Endodermal cell (in vitro differentiated cells): ENCODE measurements around the gene ZBTB7C. TPM values are rescaled to one million over a fixed set of nuclear protein-coding genes. Genes with fewer than 3 reads are reported as not detected.

Source experiments
- DNase-seq: peaks from one replicate; pipeline ENCODE4 v3.0.0-alpha.2; 2017
- H3K27ac ChIP-seq: 2 replicates; pipeline ENCODE4 v1.5.1; 2013; ENCODE audit warnings: mild to moderate bottlenecking, low read depth, low read length, moderate library complexity
- H3K27me3 ChIP-seq: 2 replicates; pipeline ENCODE4 v1.6.1; 2013; ENCODE audit warnings: mild to moderate bottlenecking, low read length, moderate library complexity; ENCODE audit not compliant: insufficient read depth, control insufficient read depth, poor library complexity, severe bottlenecking
- H3K36me3 ChIP-seq: 2 replicates; pipeline ENCODE4 v1.7.0; 2013; ENCODE audit warnings: mild to moderate bottlenecking, low read length, moderate library complexity; ENCODE audit not compliant: control insufficient read depth, insufficient read depth
- H3K4me1 ChIP-seq: one replicate; pipeline ENCODE4 v1.7.0; 2013; ENCODE audit warnings: low read length; ENCODE audit not compliant: control insufficient read depth, insufficient read depth
- H3K4me3 ChIP-seq: 2 replicates; pipeline ENCODE4 v1.5.1; 2013; ENCODE audit warnings: mild to moderate bottlenecking, low read length, moderate library complexity
- H3K9ac ChIP-seq: 2 replicates; pipeline ENCODE4 v1.6.1; 2013; ENCODE audit warnings: mild to moderate bottlenecking, low read length, moderate library complexity; ENCODE audit not compliant: poor library complexity, severe bottlenecking; ENCODE audit errors: extremely low read depth
- H3K9me3 ChIP-seq: 2 replicates; pipeline ENCODE4 v1.6.1; 2013; ENCODE audit warnings: mild to moderate bottlenecking, low read length, moderate library complexity; ENCODE audit not compliant: control insufficient read depth
- H3K27ac Mint-ChIP-seq: 2 replicates; pipeline ENCODE4 v1.8.0; 2020; ENCODE audit warnings: mixed read lengths
- H3K27me3 Mint-ChIP-seq: 2 replicates; pipeline ENCODE4 v1.8.0; 2021; ENCODE audit warnings: mild to moderate bottlenecking, mixed read lengths; ENCODE audit not compliant: insufficient read depth
- H3K36me3 Mint-ChIP-seq: 2 replicates; pipeline ENCODE4 v1.8.0; 2020; ENCODE audit warnings: low read depth, mixed read lengths
- H3K4me1 Mint-ChIP-seq: 2 replicates; pipeline ENCODE4 v1.8.0; 2020; ENCODE audit warnings: mixed read lengths
- H3K4me3 Mint-ChIP-seq: 2 replicates; pipeline ENCODE4 v1.8.0; 2020; ENCODE audit warnings: mild to moderate bottlenecking, moderate library complexity, mixed read lengths
- H3K9me3 Mint-ChIP-seq: 2 replicates; pipeline ENCODE4 v1.8.0; 2020; ENCODE audit warnings: mild to moderate bottlenecking, mixed read lengths
- CTCF ChIP-seq: fragments of 200-600 bp; sonication (generic); conservative IDR thresholded peaks from 2 replicates; pipeline ENCODE4 v1.5.0; 2021; ENCODE audit warnings: antibody characterized with exemption, mild to moderate bottlenecking
- WGBS, 2 experiments: methylation state at CpG; one replicate each; pipeline versions ENCODE4 v1.1.5 to v1.1.7; 2013; ENCODE audit warnings: missing lambda C conversion rate in 2 of 2, mixed read lengths in 1 of 2; ENCODE audit not compliant: insufficient coverage in 1 of 2, insufficient read length in 1 of 2; 5-methylcytosine and 5-hydroxymethylcytosine counted together
- total RNA-seq, 2 donors: library from RNA; stranded (reverse); fragmentation: NEBNext Ultra II Directional in 1 of 2; extraction: Animal tissue kit (Norgen Biotek cat#: 25700) in 1 of 2; gene quantifications; 2 replicates in 1 of 2; 3 replicates in 1 of 2; pipeline ENCODE4 v1.2.1, GENCODE V29; 2021

Gene ZBTB7C
- total RNA-seq, 2 donors from 2014 or later: 0.31 to 0.62 TPM

GRCh38 chr18:48201337-48202005, 207.7 kb downstream of the ZBTB7C start:
- Histone ChIP-seq H3K4me1 (no peaks in the 10 kb centered on the region), H3K4me3 (no peak overlapping the region), H3K36me3 (no peaks in the 10 kb centered on the region), H3K9me3 (no peaks in the 10 kb centered on the region), H3K27me3 (no peaks in the 10 kb centered on the region), H3K27ac (no peak overlapping the region), H3K9ac (no peak overlapping the region)
- Mint-ChIP-seq H3K27me3 (peaks cover 11% of the 10 kb centered on the region), H3K4me1 (peaks cover 6% of the 10 kb centered on the region), H3K27ac (no peak overlapping the region), H3K9me3 (no peaks in the 10 kb centered on the region), H3K36me3 (no peaks in the 10 kb centered on the region), H3K4me3 (no peak overlapping the region)
- no peak for TF ChIP-seq CTCF
- 80 to 82% methylated on average over 3 to 10 of the region's 10 CpGs for WGBS, 2 experiments
- no peak for DNase-seq

DNA sequence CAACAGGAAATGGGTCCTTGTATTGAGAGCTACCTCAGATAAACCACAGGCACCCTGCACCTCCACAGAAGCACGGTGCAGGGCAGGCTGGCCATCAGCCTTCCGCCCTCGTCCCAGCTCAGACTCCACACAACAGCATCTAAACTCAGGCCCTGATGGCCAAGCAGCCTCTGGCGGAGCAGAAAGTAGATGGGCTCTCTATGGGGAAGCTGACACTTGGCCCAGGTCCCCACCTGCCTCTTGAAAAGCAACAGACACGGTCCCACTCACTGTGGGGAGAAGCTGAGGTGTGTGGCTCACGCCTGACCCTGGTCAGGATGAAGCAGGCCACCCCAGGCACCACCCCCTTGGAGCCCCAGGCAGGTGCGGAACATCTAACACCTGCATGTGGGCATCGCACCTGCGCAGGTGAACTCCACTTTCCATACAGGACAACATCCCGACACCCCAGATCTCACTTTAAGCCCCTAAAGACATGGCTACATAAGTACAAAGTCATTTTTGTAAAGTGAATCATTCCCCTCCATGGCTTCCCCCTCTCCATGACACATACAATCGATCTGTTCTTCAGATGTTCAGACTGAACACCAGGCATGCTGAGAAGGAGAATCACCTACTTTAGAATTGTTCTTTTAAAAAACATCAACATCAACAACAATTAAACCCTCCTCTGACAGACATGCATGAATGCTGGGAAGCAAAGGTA, 208.4 kb downstream of the ZBTB7C start:
- H3K4me1 Mint-ChIP-seq: peaks cover 6% of the 10 kb centered on the region

DNA sequence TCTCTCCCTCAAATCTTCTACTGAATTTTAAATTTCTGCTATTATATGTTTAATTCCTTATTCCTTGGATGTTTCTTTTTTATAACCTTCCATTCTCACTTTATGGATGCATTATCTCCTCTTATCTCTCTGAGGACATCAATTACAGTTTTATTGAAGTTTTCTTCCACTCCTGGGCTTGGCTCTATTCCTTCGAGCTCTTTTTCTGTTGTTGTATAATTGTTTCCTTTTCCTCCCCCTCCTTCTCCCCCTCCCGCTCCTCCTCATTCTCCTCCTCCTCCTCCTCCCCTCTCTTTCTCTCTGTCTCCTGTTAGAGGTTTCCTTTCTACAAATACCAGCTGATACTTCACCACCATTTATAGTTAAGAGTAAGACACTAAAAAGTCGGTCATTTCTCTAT, 209.8 kb downstream of the ZBTB7C start:
- Histone ChIP-seq H3K27ac (no peak overlapping the region), H3K9me3 (no peaks in the 10 kb centered on the region), H3K4me3 (no peak overlapping the region), H3K9ac (no peak overlapping the region), H3K27me3 (no peaks in the 10 kb centered on the region), H3K4me1 (no peaks in the 10 kb centered on the region), H3K36me3 (no peaks in the 10 kb centered on the region)
- TF ChIP-seq CTCF: no peak
- Mint-ChIP-seq H3K4me1 (peaks cover 3% of the 10 kb centered on the region), H3K27me3 (peaks cover 11% of the 10 kb centered on the region), H3K4me3 (no peak overlapping the region), H3K27ac (no peak overlapping the region), H3K36me3 (no peaks in the 10 kb centered on the region), H3K9me3 (no peaks in the 10 kb centered on the region)
- WGBS, 2 experiments: 69 to 90% methylated on average over 2 to 3 of the region's 3 CpGs
- no peak for DNase-seq

More for the DNA sequence above, 208.4 kb downstream of the ZBTB7C start:
- H3K36me3 ChIP-seq: no peaks in the 10 kb centered on the region
- no peak overlapping the region for H3K27ac ChIP-seq
- Mint-ChIP-seq H3K27me3 (peaks cover 11% of the 10 kb centered on the region), H3K27ac (no peak overlapping the region), H3K36me3 (no peaks in the 10 kb centered on the region), H3K4me3 (no peak overlapping the region), H3K9me3 (no peaks in the 10 kb centered on the region)
- no peak for TF ChIP-seq CTCF
- H3K4me3 ChIP-seq: no peak overlapping the region
- H3K9me3 ChIP-seq: no peaks in the 10 kb centered on the region
- DNase-seq: no peak
- H3K9ac ChIP-seq: no peak overlapping the region
- WGBS, 2 experiments: 77 to 79% methylated on average over 6 to 11 of the region's 11 CpGs
- no peaks in the 10 kb centered on the region for H3K4me1 ChIP-seq
- H3K27me3 ChIP-seq: no peaks in the 10 kb centered on the region
